HEK293 (cell line): ENCODE measurements around the gene UBE2D3.

Source experiments
- CTCF ChIA-PET: fragments of 350-600 bp; formaldehyde crosslinking; extraction: SDS; loops from one replicate; lab custom pipeline; 2021; ENCODE audit warnings: antibody characterized with exemption; lab: Yijun Ruan, JAX
- POLR2A ChIA-PET: fragments of 300-600 bp; formaldehyde crosslinking; extraction: SDS; loops from one replicate; lab custom pipeline; 2020; ENCODE audit warnings: antibody characterized with exemption, inconsistent platforms; lab: Yijun Ruan, JAX
- H3K27ac ChIP-seq: fragments of 200-500 bp; sonication (Bioruptor generic); 2 replicates; pipeline ENCODE4 v1.5.1; 2014; ENCODE audit warnings: low read depth, low read length, control low read depth, inconsistent platforms; ENCODE audit errors: extremely low read depth
- H3K36me3 ChIP-seq, 2 experiments: fragments of 200-500 bp in 1 of 2; sonication (Bioruptor generic) in 1 of 2; 1 replicate in 1 of 2; 2 replicates in 1 of 2; pipeline ENCODE4 v1.5.1; 2014 to 2017; ENCODE audit warnings: inconsistent platforms in 2 of 2, low read length in 2 of 2; ENCODE audit not compliant: control insufficient read depth in 2 of 2, insufficient read depth in 1 of 2
- H3K4me1 ChIP-seq: fragments of 200-500 bp; sonication (Bioruptor generic); 2 replicates; pipeline ENCODE4 v1.5.1; 2014; ENCODE audit warnings: mild to moderate bottlenecking, low read length, inconsistent platforms; ENCODE audit not compliant: control insufficient read depth, insufficient read depth
- H3K4me3 ChIP-seq: 2 replicates; pipeline ENCODE4 v1.5.1; 2011; ENCODE audit warnings: low read depth, mild to moderate bottlenecking, control low read depth, low read length, moderate library complexity
- H3K9me3 ChIP-seq: fragments of 200-500 bp; sonication (Bioruptor generic); 2 replicates; pipeline ENCODE4 v1.5.1; 2014; ENCODE audit warnings: low read depth, low read length, inconsistent platforms; ENCODE audit not compliant: control insufficient read depth, insufficient read depth
- GLIS1 ChIP-seq: fragments of 450-650 bp; formaldehyde crosslinking; IDR thresholded peaks from 2 replicates; pipeline ENCODE4 v1.5.1; 2016; ENCODE audit warnings: missing biosample characterization, missing genetic modification characterization
- KLF1 ChIP-seq: fragments of 450-650 bp; formaldehyde crosslinking; IDR thresholded peaks from 2 replicates; pipeline ENCODE4 v1.5.1; 2016; ENCODE audit warnings: missing biosample characterization, missing genetic modification characterization
- KLF9 ChIP-seq: fragments of 450-650 bp; formaldehyde crosslinking; IDR thresholded peaks from 2 replicates; pipeline ENCODE4 v1.5.1; 2016; ENCODE audit warnings: missing biosample characterization, missing genetic modification characterization, low read depth
- RBAK ChIP-seq: fragments of 450-650 bp; formaldehyde crosslinking; IDR thresholded peaks from 2 replicates; pipeline ENCODE4 v1.5.1; 2016; ENCODE audit warnings: missing biosample characterization, missing genetic modification characterization
- SP2 ChIP-seq: fragments of 450-650 bp; formaldehyde crosslinking; IDR thresholded peaks from 2 replicates; pipeline ENCODE4 v1.5.1; 2016; ENCODE audit warnings: missing biosample characterization, missing genetic modification characterization
- SP3 ChIP-seq: fragments of 450-650 bp; formaldehyde crosslinking; IDR thresholded peaks from 2 replicates; pipeline ENCODE4 v1.5.1; 2016; ENCODE audit warnings: missing biosample characterization, missing genetic modification characterization
- TRIM28 ChIP-seq: IDR thresholded peaks from 2 replicates; pipeline ENCODE4 v1.6.1; 2011; ENCODE audit warnings: low read length, control low read depth, borderline replicate concordance
- YY1 ChIP-seq: fragments of 450-650 bp; formaldehyde crosslinking; IDR thresholded peaks from 2 replicates; pipeline ENCODE4 v1.5.1; 2018; ENCODE audit warnings: missing biosample characterization, missing genetic modification characterization
- ZBTB20 ChIP-seq: fragments of 450-650 bp; formaldehyde crosslinking; IDR thresholded peaks from 2 replicates; pipeline ENCODE4 v1.5.1; 2016; ENCODE audit warnings: missing biosample characterization, missing genetic modification characterization
- ZBTB21 ChIP-seq: fragments of 450-650 bp; formaldehyde crosslinking; IDR thresholded peaks from 2 replicates; pipeline ENCODE4 v1.5.1; 2017; ENCODE audit warnings: missing biosample characterization, missing genetic modification characterization
- ZBTB48 ChIP-seq: fragments of 450-650 bp; formaldehyde crosslinking; IDR thresholded peaks from 2 replicates; pipeline ENCODE4 v1.5.1; 2016; ENCODE audit warnings: missing biosample characterization, missing genetic modification characterization
- ZBTB8A ChIP-seq: fragments of 450-650 bp; formaldehyde crosslinking; IDR thresholded peaks from 2 replicates; pipeline ENCODE4 v1.5.1; 2016; ENCODE audit warnings: missing biosample characterization, missing genetic modification characterization
- ZEB2 ChIP-seq: fragments of 450-650 bp; formaldehyde crosslinking; IDR thresholded peaks from 2 replicates; pipeline ENCODE4 v1.5.1; 2016; ENCODE audit warnings: missing biosample characterization, missing genetic modification characterization
- ZFP37 ChIP-seq: fragments of 450-650 bp; formaldehyde crosslinking; IDR thresholded peaks from 2 replicates; pipeline ENCODE4 v1.5.1; 2016; ENCODE audit warnings: missing biosample characterization, missing genetic modification characterization
- ZNF202 ChIP-seq: fragments of 450-650 bp; formaldehyde crosslinking; IDR thresholded peaks from 2 replicates; pipeline ENCODE4 v1.5.1; 2016; ENCODE audit warnings: missing biosample characterization, missing genetic modification characterization, borderline replicate concordance
- ZNF274 ChIP-seq, 2 experiments: fragments of 200-500 bp in 1 of 2; fragments of 450-650 bp in 1 of 2; sonication (Bioruptor generic) in 1 of 2; formaldehyde crosslinking in 1 of 2; IDR thresholded peaks; 2 replicates each; pipeline versions ENCODE4 v1.5.1 to v1.6.1; 2014 to 2016; ENCODE audit warnings: borderline replicate concordance in 1 of 2, inconsistent platforms in 1 of 2, low read length in 1 of 2, missing biosample characterization in 1 of 2, missing genetic modification characterization in 1 of 2
- ZNF341 ChIP-seq: fragments of 450-650 bp; formaldehyde crosslinking; IDR thresholded peaks from 2 replicates; pipeline ENCODE4; 2016; ENCODE audit warnings: low read depth, missing biosample characterization, missing genetic modification characterization
- ZNF394 ChIP-seq: fragments of 450-650 bp; formaldehyde crosslinking; IDR thresholded peaks from 2 replicates; pipeline ENCODE4 v1.5.1; 2016; ENCODE audit warnings: missing biosample characterization, missing genetic modification characterization, mild to moderate bottlenecking, moderate library complexity, borderline replicate concordance
- ZNF473 ChIP-seq: fragments of 450-650 bp; formaldehyde crosslinking; IDR thresholded peaks from 2 replicates; pipeline ENCODE4 v1.5.1; 2017; ENCODE audit warnings: missing biosample characterization, missing genetic modification characterization
- ZNF501 ChIP-seq: fragments of 450-650 bp; formaldehyde crosslinking; IDR thresholded peaks from 2 replicates; pipeline ENCODE4 v1.5.1; 2016; ENCODE audit warnings: missing biosample characterization, missing genetic modification characterization
- ZNF548 ChIP-seq: fragments of 450-650 bp; formaldehyde crosslinking; IDR thresholded peaks from 2 replicates; pipeline ENCODE4 v1.5.1; 2016; ENCODE audit warnings: missing biosample characterization, missing genetic modification characterization
- ZNF585B ChIP-seq: fragments of 450-650 bp; formaldehyde crosslinking; IDR thresholded peaks from 2 replicates; pipeline ENCODE4 v1.5.1; 2016; ENCODE audit warnings: missing biosample characterization, missing genetic modification characterization
- ZNF600 ChIP-seq: fragments of 450-650 bp; formaldehyde crosslinking; IDR thresholded peaks from 2 replicates; pipeline ENCODE4 v1.5.1; 2016; ENCODE audit warnings: missing biosample characterization, missing genetic modification characterization
- ZNF791 ChIP-seq: fragments of 450-650 bp; formaldehyde crosslinking; IDR thresholded peaks from 2 replicates; pipeline ENCODE4 v1.5.1; 2016; ENCODE audit warnings: missing biosample characterization, missing genetic modification characterization
- ZNF792 ChIP-seq: fragments of 450-650 bp; formaldehyde crosslinking; IDR thresholded peaks from 2 replicates; pipeline ENCODE4 v1.5.1; 2016; ENCODE audit warnings: missing biosample characterization, missing genetic modification characterization
- TF ChIP-seq, protein P1 (sequence below): fragments of 450-650 bp; formaldehyde crosslinking; IDR thresholded peaks from 2 replicates; pipeline ENCODE4 v1.5.1; 2016; ENCODE audit warnings: missing biosample characterization, missing genetic modification characterization
- TF ChIP-seq, protein P2 (sequence below): fragments of 450-650 bp; formaldehyde crosslinking; IDR thresholded peaks from 2 replicates; pipeline ENCODE4 v1.5.1; 2016; ENCODE audit warnings: missing biosample characterization, missing genetic modification characterization
- TF ChIP-seq, protein P3 (sequence below): fragments of 450-650 bp; formaldehyde crosslinking; optimal IDR thresholded peaks from 2 replicates; pipeline ENCODE3; 2016; ENCODE audit warnings: missing biosample characterization, mild to moderate bottlenecking, missing genetic modification characterization

UBE2D3 gene

DNA sequence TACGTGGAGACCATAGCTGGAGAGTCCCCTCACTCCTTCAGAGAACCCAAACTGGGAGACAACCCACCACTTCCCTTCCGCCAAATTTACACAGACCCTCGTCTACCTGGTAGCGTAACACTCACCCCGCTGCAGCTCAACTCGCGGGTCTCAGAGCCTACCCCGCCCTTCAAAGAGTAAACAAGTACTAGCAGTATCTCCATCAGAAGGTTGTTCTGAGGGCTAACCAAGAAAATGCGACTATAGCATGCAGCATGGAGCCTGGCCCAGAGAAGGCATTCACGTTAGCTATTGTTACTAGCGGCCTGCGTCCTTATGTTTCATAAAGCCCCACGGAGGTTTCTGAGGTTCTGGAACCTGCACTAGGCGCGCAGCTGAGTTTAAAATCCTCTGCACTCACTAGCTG lies 66.1 kb downstream of the UBE2D3 start:
- CTCF ChIA-PET: interaction anchor here (0.7 kb wide), 1 partner anchor 271 kb away, joined by 4 read pairs; no protein-coding TSS in a partner anchor
- POLR2A ChIA-PET: interaction anchor here (0.5 to 1.7 kb wide), 7 partner anchors 15 to 547 kb away, joined by 3 to 17 read pairs (median 4); partner anchors contain the start of genes CISD2 and UBE2D3
- Histone ChIP-seq H3K27ac (peak overlapping the region; percentile 1; the same call in 1 of the 2 replicates), H3K36me3 (no peaks in the 10 kb centered on the region), H3K9me3 (no peaks in the 10 kb centered on the region), H3K4me1 (no peaks in the 10 kb centered on the region; the same call in 1 of the 2 replicates), H3K4me3 (peak overlapping the region; percentile 79)
- TF ChIP-seq ZBTB8A (tag by site-specific recombination) (peak; percentile 7; the same call in 1 of the 2 replicates), ZNF585B (tag by site-specific recombination) (no peak)

DNA sequence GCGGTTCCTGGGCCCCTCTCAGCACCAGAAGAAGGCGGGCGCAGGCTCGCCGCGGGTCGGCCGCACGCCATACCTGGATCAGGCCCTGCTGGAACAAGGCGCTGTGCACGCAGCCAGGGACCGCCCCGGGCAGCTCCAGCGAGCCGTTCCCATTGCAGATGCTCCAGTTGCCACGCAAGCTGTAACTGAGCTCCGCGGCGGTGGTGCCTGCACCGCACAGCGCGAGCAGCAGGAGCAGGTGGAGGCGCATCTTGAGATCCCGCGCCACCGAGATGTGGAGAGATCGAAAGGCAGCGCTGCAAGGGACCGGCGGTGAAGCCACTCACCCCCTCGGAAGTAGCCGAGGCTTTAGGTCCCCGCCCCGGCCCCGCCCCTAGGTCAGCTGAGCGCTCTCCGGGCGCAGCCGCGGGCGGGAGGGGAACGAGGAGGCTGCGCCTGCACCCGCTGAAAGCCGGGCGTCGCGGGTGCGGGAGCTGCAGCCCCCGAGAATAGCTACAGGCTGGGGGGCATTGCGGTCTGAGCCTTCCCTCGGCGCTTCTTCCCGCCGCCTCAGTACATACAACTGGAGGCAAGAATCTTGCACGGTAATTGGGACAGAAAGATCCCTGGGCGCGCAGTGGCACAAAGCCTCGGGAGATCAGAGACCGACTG lies 66.6 kb downstream of the UBE2D3 start, which contains the start of gene MANBA:
TSS of gene MANBA (minus strand) at position 324 of the 651 bp plus-strand sequence. CDS start at position 250, 74 bp downstream.
- peak within 1 kb of the TSS; percentile 42; the same call in 1 of the 2 replicates for H3K27ac ChIP-seq
- ChIA-PET CTCF (interaction anchor here (0.7 kb wide), 1 partner anchor 271 kb away, joined by 4 read pairs; no protein-coding TSS in a partner anchor), POLR2A (interaction anchor here (0.5 to 1.7 kb wide), 8 partner anchors 9 to 547 kb away, joined by 3 to 17 read pairs (median 4); partner anchors contain the start of genes CISD2 and UBE2D3)
- H3K36me3 ChIP-seq: no peaks in the 10 kb centered on the region
- peak within 1 kb of the TSS; percentile 79 for H3K4me3 ChIP-seq
- no peaks in the 10 kb centered on the region for H3K9me3 ChIP-seq
- no peaks in the 10 kb centered on the region; the same call in 1 of the 2 replicates for H3K4me1 ChIP-seq
- TF ChIP-seq ZFP37 (0 out of 2 replicates have a peak, but pooled peaks have one; percentile 56), ZBTB21 (tag by site-specific recombination) (no peak), ZNF341 (tag by site-specific recombination) (peak; percentile 94), GLIS1 (peak; percentile 56; the same call in 1 of the 2 replicates), SP2 (tag by site-specific recombination) (peak; percentile 54), YY1 (tag by site-specific recombination) (peak; percentile 42; the same call in 1 of the 2 replicates), ZNF274 (IDR thresholded peaks at IDR 0.05; ENCODE audit: low read length) (no peak), ZNF274 (tag by site-specific recombination; IDR thresholded peaks at IDR 0.05; ENCODE audit: borderline replicate concordance) (no peak), ZNF394 (tag by site-specific recombination) (peak; percentile 84; the same call in 1 of the 2 replicates), ZBTB20 (tag by site-specific recombination) (peak; percentile 74), SP3 (tag by site-specific recombination) (peak; percentile 70), ZNF600 (tag by site-specific recombination) (peak; percentile 63), ZEB2 (tag by site-specific recombination) (peak; percentile 75), RBAK (tag by site-specific recombination) (no peak), ZNF501 (tag by site-specific recombination) (peak; percentile 78; the same call in 1 of the 2 replicates), ZBTB48 (tag by site-specific recombination) (peak; percentile 97), TRIM28 (0 out of 2 replicates have a peak, but pooled peaks have one; percentile 66), ZNF792 (tag by site-specific recombination) (no peak), KLF1 (tag by site-specific recombination) (peak; percentile 77), ZNF202 (tag by site-specific recombination) (no peak), KLF9 (tag by site-specific recombination) (peak; percentile 86), ZNF548 (peak; percentile 93), ZNF473 (no peak), ZNF791 (tag by site-specific recombination) (no peak)
- TF ChIP-seq, protein P1, sequence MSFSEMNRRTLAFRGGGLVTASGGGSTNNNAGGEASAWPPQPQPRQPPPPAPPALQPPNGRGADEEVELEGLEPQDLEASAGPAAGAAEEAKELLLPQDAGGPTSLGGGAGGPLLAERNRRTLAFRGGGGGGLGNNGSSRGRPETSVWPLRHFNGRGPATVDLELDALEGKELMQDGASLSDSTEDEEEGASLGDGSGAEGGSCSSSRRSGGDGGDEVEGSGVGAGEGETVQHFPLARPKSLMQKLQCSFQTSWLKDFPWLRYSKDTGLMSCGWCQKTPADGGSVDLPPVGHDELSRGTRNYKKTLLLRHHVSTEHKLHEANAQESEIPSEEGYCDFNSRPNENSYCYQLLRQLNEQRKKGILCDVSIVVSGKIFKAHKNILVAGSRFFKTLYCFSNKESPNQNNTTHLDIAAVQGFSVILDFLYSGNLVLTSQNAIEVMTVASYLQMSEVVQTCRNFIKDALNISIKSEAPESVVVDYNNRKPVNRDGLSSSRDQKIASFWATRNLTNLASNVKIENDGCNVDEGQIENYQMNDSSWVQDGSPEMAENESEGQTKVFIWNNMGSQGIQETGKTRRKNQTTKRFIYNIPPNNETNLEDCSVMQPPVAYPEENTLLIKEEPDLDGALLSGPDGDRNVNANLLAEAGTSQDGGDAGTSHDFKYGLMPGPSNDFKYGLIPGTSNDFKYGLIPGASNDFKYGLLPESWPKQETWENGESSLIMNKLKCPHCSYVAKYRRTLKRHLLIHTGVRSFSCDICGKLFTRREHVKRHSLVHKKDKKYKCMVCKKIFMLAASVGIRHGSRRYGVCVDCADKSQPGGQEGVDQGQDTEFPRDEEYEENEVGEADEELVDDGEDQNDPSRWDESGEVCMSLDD (tag by site-specific recombination): no peak
- TF ChIP-seq, protein P2, sequence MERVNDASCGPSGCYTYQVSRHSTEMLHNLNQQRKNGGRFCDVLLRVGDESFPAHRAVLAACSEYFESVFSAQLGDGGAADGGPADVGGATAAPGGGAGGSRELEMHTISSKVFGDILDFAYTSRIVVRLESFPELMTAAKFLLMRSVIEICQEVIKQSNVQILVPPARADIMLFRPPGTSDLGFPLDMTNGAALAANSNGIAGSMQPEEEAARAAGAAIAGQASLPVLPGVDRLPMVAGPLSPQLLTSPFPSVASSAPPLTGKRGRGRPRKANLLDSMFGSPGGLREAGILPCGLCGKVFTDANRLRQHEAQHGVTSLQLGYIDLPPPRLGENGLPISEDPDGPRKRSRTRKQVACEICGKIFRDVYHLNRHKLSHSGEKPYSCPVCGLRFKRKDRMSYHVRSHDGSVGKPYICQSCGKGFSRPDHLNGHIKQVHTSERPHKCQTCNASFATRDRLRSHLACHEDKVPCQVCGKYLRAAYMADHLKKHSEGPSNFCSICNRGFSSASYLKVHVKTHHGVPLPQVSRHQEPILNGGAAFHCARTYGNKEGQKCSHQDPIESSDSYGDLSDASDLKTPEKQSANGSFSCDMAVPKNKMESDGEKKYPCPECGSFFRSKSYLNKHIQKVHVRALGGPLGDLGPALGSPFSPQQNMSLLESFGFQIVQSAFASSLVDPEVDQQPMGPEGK (tag by site-specific recombination): peak; percentile 73
- TF ChIP-seq, protein P3, sequence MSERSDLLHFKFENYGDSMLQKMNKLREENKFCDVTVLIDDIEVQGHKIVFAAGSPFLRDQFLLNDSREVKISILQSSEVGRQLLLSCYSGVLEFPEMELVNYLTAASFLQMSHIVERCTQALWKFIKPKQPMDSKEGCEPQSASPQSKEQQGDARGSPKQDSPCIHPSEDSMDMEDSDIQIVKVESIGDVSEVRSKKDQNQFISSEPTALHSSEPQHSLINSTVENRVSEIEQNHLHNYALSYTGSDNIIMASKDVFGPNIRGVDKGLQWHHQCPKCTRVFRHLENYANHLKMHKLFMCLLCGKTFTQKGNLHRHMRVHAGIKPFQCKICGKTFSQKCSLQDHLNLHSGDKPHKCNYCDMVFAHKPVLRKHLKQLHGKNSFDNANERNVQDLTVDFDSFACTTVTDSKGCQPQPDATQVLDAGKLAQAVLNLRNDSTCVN: peak; percentile 88
